Vagina (tissue), 2 donors: ENCODE data around the gene UBXN2A.

Experiments
- POLR2A ChIP-seq, 2 donors: fragments of 450-650 bp; IDR thresholded peaks; one replicate each; pipeline ENCODE4 v1.6.1; 2017; ENCODE audit warnings: antibody characterized with exemption in 2 of 2, mild to moderate bottlenecking in 2 of 2, moderate library complexity in 2 of 2
- POLR2AphosphoS5 ChIP-seq, 2 donors: sonication (generic); formaldehyde crosslinking; IDR thresholded peaks; one replicate each; pipeline ENCODE4 v1.9.0; 2017; ENCODE audit warnings: antibody characterized with exemption in 2 of 2, mild to moderate bottlenecking in 2 of 2, low read depth in 1 of 2; ENCODE audit not compliant: insufficient read depth in 1 of 2
- TF ChIP-seq, protein P1 (sequence below), 3 experiments: fragments of 450-650 bp in 2 of 3; fragments of 200-600 bp in 1 of 3; sonication (generic) in 1 of 3; IDR thresholded peaks; one replicate each; pipeline ENCODE4 v1.5.1; 2017 to 2019; ENCODE audit warnings: antibody characterized with exemption in 3 of 3, mild to moderate bottlenecking in 2 of 3, moderate library complexity in 2 of 3

DNA sequence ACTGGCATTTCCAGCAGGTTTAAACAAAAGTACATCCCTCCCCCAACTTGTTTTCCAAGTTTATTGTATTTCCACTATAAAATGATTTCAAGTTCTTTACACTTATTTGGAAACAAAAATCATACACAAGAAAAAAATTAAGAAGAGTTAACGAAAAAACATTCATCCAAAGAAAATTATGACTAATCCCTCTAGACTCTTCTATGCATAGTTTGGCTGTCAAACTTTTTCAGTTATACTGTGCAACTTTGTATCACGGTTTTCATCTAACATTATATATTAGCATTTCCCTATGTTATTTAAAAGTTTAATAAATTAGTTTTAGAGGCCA is 106.3 kb downstream of the UBXN2A start:
- TF ChIP-seq POLR2AphosphoS5 (IDR thresholded peaks at IDR 0.05; ENCODE audit: insufficient read depth in 1 of 2, low read depth in 1 of 2) (no peak), POLR2A (IDR thresholded peaks at IDR 0.05) (no peak)
- TF ChIP-seq, protein P1, sequence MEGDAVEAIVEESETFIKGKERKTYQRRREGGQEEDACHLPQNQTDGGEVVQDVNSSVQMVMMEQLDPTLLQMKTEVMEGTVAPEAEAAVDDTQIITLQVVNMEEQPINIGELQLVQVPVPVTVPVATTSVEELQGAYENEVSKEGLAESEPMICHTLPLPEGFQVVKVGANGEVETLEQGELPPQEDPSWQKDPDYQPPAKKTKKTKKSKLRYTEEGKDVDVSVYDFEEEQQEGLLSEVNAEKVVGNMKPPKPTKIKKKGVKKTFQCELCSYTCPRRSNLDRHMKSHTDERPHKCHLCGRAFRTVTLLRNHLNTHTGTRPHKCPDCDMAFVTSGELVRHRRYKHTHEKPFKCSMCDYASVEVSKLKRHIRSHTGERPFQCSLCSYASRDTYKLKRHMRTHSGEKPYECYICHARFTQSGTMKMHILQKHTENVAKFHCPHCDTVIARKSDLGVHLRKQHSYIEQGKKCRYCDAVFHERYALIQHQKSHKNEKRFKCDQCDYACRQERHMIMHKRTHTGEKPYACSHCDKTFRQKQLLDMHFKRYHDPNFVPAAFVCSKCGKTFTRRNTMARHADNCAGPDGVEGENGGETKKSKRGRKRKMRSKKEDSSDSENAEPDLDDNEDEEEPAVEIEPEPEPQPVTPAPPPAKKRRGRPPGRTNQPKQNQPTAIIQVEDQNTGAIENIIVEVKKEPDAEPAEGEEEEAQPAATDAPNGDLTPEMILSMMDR (IDR thresholded peaks at IDR 0.05) = no peak
